Colonic mucosa (tissue), 4 donors: ENCODE measurements around the gene SPON1. TPM values are rescaled to one million over a fixed set of nuclear protein-coding genes. Genes with fewer than 3 reads are reported as not detected.

Experiments used
- DNase-seq: peaks from one replicate; pipeline ENCODE4 v3.0.0-alpha.2; 2020
- H3K27ac ChIP-seq: fragments of 200-600 bp; one replicate; pipeline ENCODE4 v1.8.0; 2021
- H3K27me3 ChIP-seq: fragments of 200-600 bp; one replicate; pipeline ENCODE4 v1.8.0; 2021
- H3K36me3 ChIP-seq: fragments of 200-600 bp; one replicate; pipeline ENCODE4 v1.8.0; 2021
- H3K4me1 ChIP-seq: fragments of 200-600 bp; one replicate; pipeline ENCODE4 v1.8.0; 2021; ENCODE audit warnings: mild to moderate bottlenecking
- H3K4me3 ChIP-seq: fragments of 200-600 bp; one replicate; pipeline ENCODE4 v1.8.0; 2021
- H3K9ac ChIP-seq, 2 donors: one replicate each; pipeline ENCODE4 v1.7.0; 2013; ENCODE audit warnings: control low read depth in 2 of 2, low read depth in 2 of 2, low read length in 2 of 2
- H3K9me3 ChIP-seq: fragments of 200-600 bp; one replicate; pipeline ENCODE4 v1.8.0; 2021
- intact Hi-C: fragments of 100-400 bp; cut with DNase I; formaldehyde crosslinking; loops from one replicate; pipeline ENCODE4 v1.14.1; 2022
- total RNA-seq, 2 donors: library from RNA; stranded (reverse); fragmentation: NEBNext Ultra II Directional in 1 of 2; extraction: Animal tissue kit (Norgen Biotek cat#: 25700) in 1 of 2; gene quantifications; one replicate each; pipeline ENCODE4 v1.2.1, GENCODE V29; 2021
- TF ChIP-seq, protein P1 (sequence below): fragments of 200-600 bp; IDR thresholded peaks from one replicate; pipeline ENCODE4 v1.8.0; 2022; ENCODE audit warnings: antibody characterized with exemption, mild to moderate bottlenecking
- donor health status: healthy.
- donor health status: DM: no; HTN: no; CAD: no.
- donor health status: DM: no; HTN: no; CAD: no.

Gene SPON1
- total RNA-seq, 2 donors from 2014 or later: 91.4 to 93.9 TPM

DNA sequence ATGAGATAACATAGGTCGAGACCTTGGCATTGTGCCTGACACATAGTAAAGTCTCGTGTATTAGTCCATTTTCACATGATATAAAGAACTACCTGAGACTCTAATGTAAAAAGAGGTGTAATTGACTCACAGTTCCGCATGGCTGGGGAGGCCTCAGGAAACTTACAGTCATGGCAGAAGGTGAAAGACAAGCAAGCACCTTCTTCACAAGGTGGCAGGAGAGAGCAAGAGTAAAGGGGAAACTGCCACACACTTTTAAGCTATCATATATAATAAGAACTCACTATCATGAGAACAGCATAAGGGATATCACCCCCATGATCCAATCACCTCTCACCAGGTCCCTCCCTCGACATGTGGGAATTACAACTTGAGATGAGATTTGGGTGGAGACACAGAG is 165.2 kb downstream of the SPON1 start:
- H3K27ac ChIP-seq: no peak overlapping the region
- no peak overlapping the region for H3K9ac ChIP-seq
- intact Hi-C loops: no loop called here
- no peak overlapping the region for H3K4me3 ChIP-seq
- no peaks in the 10 kb centered on the region for H3K27me3 ChIP-seq
- H3K9me3 ChIP-seq: no peaks in the 10 kb centered on the region
- H3K4me1 ChIP-seq: no peaks in the 10 kb centered on the region
- TF ChIP-seq, protein P1, sequence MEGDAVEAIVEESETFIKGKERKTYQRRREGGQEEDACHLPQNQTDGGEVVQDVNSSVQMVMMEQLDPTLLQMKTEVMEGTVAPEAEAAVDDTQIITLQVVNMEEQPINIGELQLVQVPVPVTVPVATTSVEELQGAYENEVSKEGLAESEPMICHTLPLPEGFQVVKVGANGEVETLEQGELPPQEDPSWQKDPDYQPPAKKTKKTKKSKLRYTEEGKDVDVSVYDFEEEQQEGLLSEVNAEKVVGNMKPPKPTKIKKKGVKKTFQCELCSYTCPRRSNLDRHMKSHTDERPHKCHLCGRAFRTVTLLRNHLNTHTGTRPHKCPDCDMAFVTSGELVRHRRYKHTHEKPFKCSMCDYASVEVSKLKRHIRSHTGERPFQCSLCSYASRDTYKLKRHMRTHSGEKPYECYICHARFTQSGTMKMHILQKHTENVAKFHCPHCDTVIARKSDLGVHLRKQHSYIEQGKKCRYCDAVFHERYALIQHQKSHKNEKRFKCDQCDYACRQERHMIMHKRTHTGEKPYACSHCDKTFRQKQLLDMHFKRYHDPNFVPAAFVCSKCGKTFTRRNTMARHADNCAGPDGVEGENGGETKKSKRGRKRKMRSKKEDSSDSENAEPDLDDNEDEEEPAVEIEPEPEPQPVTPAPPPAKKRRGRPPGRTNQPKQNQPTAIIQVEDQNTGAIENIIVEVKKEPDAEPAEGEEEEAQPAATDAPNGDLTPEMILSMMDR: no peak
- DNase-seq: no peak
- H3K36me3 ChIP-seq: no peaks in the 10 kb centered on the region

DNA sequence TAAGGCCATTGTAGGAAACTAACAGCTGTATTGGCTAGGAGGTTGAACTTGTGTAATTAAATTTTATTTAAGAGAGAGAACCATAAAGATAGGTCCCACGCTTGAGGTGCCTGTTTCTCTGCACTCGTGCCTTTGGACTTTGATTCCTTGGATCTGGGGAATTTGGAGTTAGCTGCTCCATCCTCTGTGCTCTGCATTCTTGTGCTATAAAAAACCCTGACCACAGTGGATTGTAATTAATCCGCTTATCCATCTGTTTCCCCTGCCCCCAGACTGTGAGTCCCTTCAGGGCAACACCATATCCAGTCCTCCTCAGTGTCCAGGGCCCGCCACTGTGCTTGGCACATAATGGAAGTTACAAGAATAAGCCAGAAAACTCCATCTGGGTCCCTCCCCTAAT is 169.8 kb downstream of the SPON1 start:
- Histone ChIP-seq H3K4me1 (no peaks in the 10 kb centered on the region), H3K27me3 (no peaks in the 10 kb centered on the region), H3K36me3 (no peaks in the 10 kb centered on the region), H3K9me3 (no peaks in the 10 kb centered on the region), H3K9ac (no peak overlapping the region), H3K27ac (no peak overlapping the region), H3K4me3 (no peak overlapping the region)
- TF ChIP-seq, protein P1: no peak
- intact Hi-C loops: no loop called here
- DNase-seq: peak; percentile 34

DNA sequence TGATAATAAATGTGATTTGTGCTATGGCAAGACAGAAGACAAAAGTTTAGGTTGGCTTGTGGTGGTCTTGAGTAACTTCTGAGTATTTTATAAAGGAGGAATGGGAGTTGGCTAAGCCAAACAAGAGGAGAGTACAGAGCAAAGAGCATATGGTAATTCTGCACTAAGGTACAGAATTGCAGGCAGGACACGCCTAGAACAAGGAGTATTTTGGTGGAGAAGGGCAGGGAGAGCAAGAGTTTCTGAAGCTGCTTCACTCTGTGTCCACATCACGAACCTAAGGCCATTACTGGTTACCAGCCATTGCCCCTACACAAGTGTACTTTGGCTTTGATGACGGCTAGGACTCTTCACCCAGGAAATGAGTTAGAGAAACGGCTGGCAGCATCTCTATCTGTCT is 170.9 kb downstream of the SPON1 start:
- Histone ChIP-seq H3K9ac (no peak overlapping the region), H3K36me3 (no peaks in the 10 kb centered on the region), H3K27me3 (no peaks in the 10 kb centered on the region), H3K9me3 (no peaks in the 10 kb centered on the region), H3K27ac (no peak overlapping the region), H3K4me3 (no peak overlapping the region), H3K4me1 (no peaks in the 10 kb centered on the region)
- intact Hi-C loops: no loop called here
- TF ChIP-seq, protein P1: no peak
- no peak for DNase-seq

DNA sequence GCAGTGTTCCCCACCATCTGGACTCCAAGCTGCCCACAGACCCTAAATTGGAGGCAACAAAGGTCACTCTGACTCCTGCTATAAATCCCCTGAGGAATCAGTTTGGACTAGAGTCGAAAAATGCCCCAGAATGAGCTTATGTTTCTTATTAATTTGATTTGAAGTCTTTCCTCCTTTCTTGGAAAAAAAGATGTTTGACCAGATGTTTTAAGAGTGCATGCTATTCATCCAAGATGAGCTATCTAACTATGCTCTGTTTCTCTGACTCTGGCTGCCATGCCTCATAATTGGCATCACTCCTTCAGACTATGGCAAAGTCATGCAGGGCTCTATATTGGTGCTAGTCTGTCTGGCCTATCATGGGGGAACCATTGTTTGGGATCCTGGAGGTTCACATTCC is 174.0 kb downstream of the SPON1 start:
- H3K4me1 ChIP-seq: no peaks in the 10 kb centered on the region
- no peaks in the 10 kb centered on the region for H3K36me3 ChIP-seq
- DNase-seq: no peak
- H3K27me3 ChIP-seq: no peaks in the 10 kb centered on the region
- H3K27ac ChIP-seq: no peak overlapping the region
- intact Hi-C loops: no loop called here
- no peak overlapping the region for H3K9ac ChIP-seq
- no peaks in the 10 kb centered on the region for H3K9me3 ChIP-seq
- H3K4me3 ChIP-seq: no peak overlapping the region
- TF ChIP-seq, protein P1: no peak

DNA sequence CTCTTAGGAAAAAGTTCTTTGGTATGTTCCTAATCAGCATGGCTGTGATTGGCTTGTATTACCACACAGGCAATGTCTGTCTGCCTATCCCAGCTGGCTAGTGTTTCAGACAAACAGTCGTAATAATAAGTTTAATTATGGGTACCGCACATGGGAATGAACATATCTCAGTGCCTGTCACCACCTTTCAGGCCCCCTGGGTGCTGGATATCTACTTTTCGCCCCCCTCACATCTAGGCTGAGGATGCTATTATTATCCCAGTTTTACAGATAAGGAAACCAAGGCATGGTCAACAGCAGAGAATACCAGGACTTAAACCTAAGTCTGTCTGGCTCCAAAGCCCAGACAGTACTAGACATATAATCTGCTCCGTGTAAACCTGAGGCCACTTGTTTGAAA is 174.8 kb downstream of the SPON1 start:
- no peak for DNase-seq
- Histone ChIP-seq H3K4me3 (no peak overlapping the region), H3K9ac (no peak overlapping the region), H3K27ac (no peak overlapping the region), H3K27me3 (no peaks in the 10 kb centered on the region), H3K36me3 (no peaks in the 10 kb centered on the region), H3K4me1 (no peaks in the 10 kb centered on the region), H3K9me3 (no peaks in the 10 kb centered on the region)
- TF ChIP-seq, protein P1: no peak
- intact Hi-C loops: no loop called here

DNA sequence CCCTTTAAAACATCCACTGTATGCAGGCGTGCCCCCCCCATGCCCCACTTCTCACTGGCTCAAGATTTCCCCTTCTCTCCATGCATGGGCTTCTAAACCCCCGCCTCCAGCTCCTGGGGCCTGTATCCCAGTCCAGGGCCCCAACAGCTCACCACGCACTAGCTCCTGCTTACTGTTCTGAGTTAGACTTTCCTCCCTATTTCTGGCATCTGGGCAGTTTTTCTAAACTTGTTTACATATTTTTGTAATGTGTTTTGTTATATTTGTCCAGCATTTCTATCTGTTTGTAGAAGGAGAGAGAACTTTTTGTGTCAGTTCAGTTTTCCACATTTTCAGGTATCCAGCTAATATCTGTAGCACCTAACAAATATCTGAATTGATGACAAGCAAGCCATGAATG is 178.5 kb downstream of the SPON1 start:
- Histone ChIP-seq H3K27ac (no peak overlapping the region), H3K27me3 (no peaks in the 10 kb centered on the region), H3K9ac (no peak overlapping the region), H3K9me3 (no peaks in the 10 kb centered on the region), H3K36me3 (no peaks in the 10 kb centered on the region), H3K4me3 (no peak overlapping the region), H3K4me1 (no peaks in the 10 kb centered on the region)
- TF ChIP-seq, protein P1: no peak
- intact Hi-C loops: loop anchor here (10.0 kb wide), 1 partner anchor 366 kb away; no protein-coding TSS in a partner anchor
- DNase-seq: no peak
